Neuronal stem cell (in vitro differentiated cells): Measurements from ENCODE around the gene MISP.

Experiments
- DNase-seq: peaks from one replicate; pipeline ENCODE4 v3.0.0-alpha.2; 2013; ENCODE audit warnings: low spot score
- H2AFZ ChIP-seq: one replicate; pipeline ENCODE4 v1.6.1; 2013; ENCODE audit warnings: mild to moderate bottlenecking, low read length, inconsistent platforms
- H2AK5ac ChIP-seq: 2 replicates; pipeline ENCODE4 v1.6.1; 2013; ENCODE audit warnings: low read depth, mild to moderate bottlenecking, inconsistent platforms, low read length, moderate library complexity, mixed read lengths
- H2BK120ac ChIP-seq: 2 replicates; pipeline ENCODE4 v1.6.1; 2013; ENCODE audit warnings: low read depth, mild to moderate bottlenecking, inconsistent platforms, low read length, moderate library complexity, mixed read lengths
- H2BK12ac ChIP-seq: one replicate; pipeline ENCODE4 v1.6.1; 2013; ENCODE audit warnings: low read length, inconsistent platforms
- H2BK15ac ChIP-seq: 2 replicates; pipeline ENCODE4 v1.6.1; 2013; ENCODE audit warnings: mild to moderate bottlenecking, low read length, inconsistent platforms, mixed read lengths
- H2BK5ac ChIP-seq: one replicate; pipeline ENCODE4 v1.6.1; 2013; ENCODE audit warnings: inconsistent platforms, mild to moderate bottlenecking, low read length, moderate library complexity
- H3K14ac ChIP-seq: one replicate; pipeline ENCODE4 v1.6.1; 2013; ENCODE audit warnings: low read length, inconsistent platforms
- H3K18ac ChIP-seq: 2 replicates; pipeline ENCODE4 v1.6.1; 2013; ENCODE audit warnings: low read length, inconsistent platforms
- H3K23ac ChIP-seq: 2 replicates; pipeline ENCODE4 v1.6.1; 2013; ENCODE audit warnings: low read depth, mild to moderate bottlenecking, mixed read lengths, low read length, inconsistent platforms; ENCODE audit not compliant: poor library complexity
- H3K27ac ChIP-seq: replicated peaks from 3 replicates; pipeline ENCODE4 v1.5.1; 2013; ENCODE audit warnings: low read length, inconsistent platforms
- H3K27me3 ChIP-seq, 3 experiments: 2 replicates each; pipeline ENCODE4 v1.6.1; 2013; ENCODE audit warnings: low read length in 3 of 3, mild to moderate bottlenecking in 2 of 3, inconsistent platforms in 1 of 3, low read depth in 1 of 3, mixed read lengths in 1 of 3, moderate library complexity in 1 of 3; ENCODE audit not compliant: control insufficient read depth in 3 of 3, insufficient read depth in 3 of 3
- H3K36me3 ChIP-seq, 2 donors: replicated peaks in 1 of 2; 2 replicates each; pipeline ENCODE4 v1.6.1; 2013; ENCODE audit warnings: low read length in 2 of 2; ENCODE audit not compliant: control insufficient read depth in 2 of 2, insufficient read depth in 2 of 2
- H3K4ac ChIP-seq: 2 replicates; pipeline ENCODE4 v1.6.1; 2013; ENCODE audit warnings: inconsistent platforms, mild to moderate bottlenecking, low read length, moderate library complexity
- H3K4me1 ChIP-seq, 2 donors: 1 replicate in 1 of 2; 2 replicates in 1 of 2; pipeline ENCODE4 v1.6.1; 2013; ENCODE audit warnings: low read length in 2 of 2, low read depth in 1 of 2; ENCODE audit not compliant: control insufficient read depth in 2 of 2, insufficient read depth in 1 of 2
- H3K4me2 ChIP-seq: one replicate; pipeline ENCODE4 v1.6.1; 2013; ENCODE audit warnings: mild to moderate bottlenecking, low read length, inconsistent platforms; ENCODE audit not compliant: insufficient read depth, poor library complexity, severe bottlenecking
- H3K4me3 ChIP-seq, 2 donors: 2 replicates each; pipeline ENCODE4 v1.5.1; 2013; ENCODE audit warnings: low read length in 2 of 2, mild to moderate bottlenecking in 2 of 2, inconsistent platforms in 1 of 2, moderate library complexity in 1 of 2
- H3K79me1 ChIP-seq: one replicate; pipeline ENCODE4 v1.6.1; 2013; ENCODE audit warnings: low read depth, mild to moderate bottlenecking, inconsistent platforms, low read length, moderate library complexity
- H3K9ac ChIP-seq: one replicate; pipeline ENCODE4 v1.6.1; 2013; ENCODE audit warnings: mild to moderate bottlenecking, low read depth, low read length, inconsistent platforms; ENCODE audit not compliant: poor library complexity
- H3K9me3 ChIP-seq, 2 donors: replicated peaks in 1 of 2; 2 replicates each; pipeline versions ENCODE3 to v1.6.1; 2013; ENCODE audit warnings: low read length in 2 of 2, mild to moderate bottlenecking in 2 of 2, inconsistent platforms in 1 of 2, low read depth in 1 of 2, mixed read lengths in 1 of 2, moderate library complexity in 1 of 2; ENCODE audit not compliant: control insufficient read depth in 2 of 2, insufficient read depth in 1 of 2
- H4K8ac ChIP-seq: one replicate; pipeline ENCODE4 v1.6.1; 2013; ENCODE audit warnings: low read depth, mild to moderate bottlenecking, inconsistent platforms, low read length, moderate library complexity
- H4K91ac ChIP-seq: one replicate; pipeline ENCODE4 v1.6.1; 2013; ENCODE audit warnings: low read length, low read depth, mild to moderate bottlenecking, inconsistent platforms; ENCODE audit not compliant: poor library complexity
- WGBS, 2 donors: extraction: QIAGEN DNeasy Blood & Tissue Kit; methylation state at CpG; one replicate each; pipeline ENCODE4 v1.1.7; 2013; ENCODE audit warnings: missing lambda C conversion rate in 2 of 2, mixed read lengths in 1 of 2; ENCODE audit not compliant: insufficient read length in 2 of 2, insufficient replicate concordance in 1 of 2; ENCODE audit errors: extremely low coverage in 2 of 2; 5-methylcytosine and 5-hydroxymethylcytosine counted together

The MISP gene

DNA sequence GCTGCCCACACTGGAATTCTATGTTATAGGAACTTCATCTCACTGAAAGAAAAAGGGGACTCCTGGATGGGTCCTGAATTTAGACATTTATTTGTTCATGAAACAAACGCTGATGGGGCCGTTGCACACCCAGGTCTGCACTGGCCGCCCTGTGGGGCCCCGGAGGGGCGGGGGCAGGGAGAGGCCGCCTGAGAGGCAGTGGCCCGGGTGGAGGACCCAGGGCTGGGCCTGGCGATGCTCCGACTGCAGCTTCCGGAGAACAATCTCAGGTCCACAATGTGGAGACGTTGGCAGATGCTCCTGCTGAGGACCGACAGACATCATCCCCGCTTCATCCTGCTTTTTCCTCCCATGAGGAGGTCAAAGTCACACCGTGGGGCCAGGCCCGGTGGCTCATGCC lies 30.0 kb downstream of the MISP start:
- Histone ChIP-seq H3K36me3 (no peaks in the 10 kb centered on the region), H3K4ac (peak overlapping the region; percentile 84), H4K91ac (no peak overlapping the region), H3K9ac (peak overlapping the region; percentile 21), H3K4me3 (no peak overlapping the region), H2BK15ac (peak overlapping the region; percentile 58), H3K79me1 (peaks cover 5% of the 10 kb centered on the region), H2BK120ac (peak overlapping the region; percentile 56), H3K14ac (no peak overlapping the region), H3K9me3 (peaks cover 0 to 2% of the 10 kb centered on the region in 2 donors), H2BK5ac (peak overlapping the region; percentile 95), H3K4me2 (no peak overlapping the region), H3K23ac (peak overlapping the region; percentile 5), H3K4me1 (peaks cover 10 to 13% of the 10 kb centered on the region in 2 donors), H4K8ac (no peak overlapping the region), H2AK5ac (peak overlapping the region; percentile 96), H2BK12ac (peak overlapping the region; percentile 75), H3K27ac (no peak overlapping the region), H2AFZ (no peak overlapping the region), H3K18ac (peak overlapping the region; percentile 70), H3K27me3 (no peaks in the 10 kb centered on the region)
- WGBS, 2 donors = no CpG with 5 or more reads among the region's 15 CpGs
- no peak for DNase-seq

DNA sequence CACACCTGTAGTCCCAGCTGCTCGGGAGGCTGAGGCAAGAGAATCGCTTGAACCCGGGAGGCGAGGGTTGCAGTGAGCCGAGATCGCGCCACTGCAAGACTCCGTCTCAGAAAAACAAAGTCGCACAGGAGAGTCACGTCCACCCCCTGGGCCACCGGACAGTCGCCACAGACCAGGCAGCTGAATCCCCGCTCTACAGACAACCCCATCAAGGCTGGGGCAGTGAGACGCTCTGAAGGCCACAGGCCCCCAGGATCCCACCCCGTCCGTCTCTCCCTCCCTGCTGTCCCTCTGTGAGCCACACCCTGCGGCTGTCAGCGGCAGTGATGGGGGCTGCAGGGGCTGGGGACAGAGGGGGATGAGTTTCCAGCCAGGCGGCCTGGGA lies 30.9 kb downstream of the MISP start:
- Histone ChIP-seq H3K27me3 (no peaks in the 10 kb centered on the region), H3K4me3 (no peak overlapping the region), H2BK120ac (no peak overlapping the region), H4K8ac (no peak overlapping the region), H3K14ac (peak overlapping the region; percentile 6), H3K9ac (peak overlapping the region; percentile 75), H3K9me3 (peaks cover 0 to 2% of the 10 kb centered on the region in 2 donors), H2BK15ac (peak overlapping the region; percentile 86), H3K36me3 (no peaks in the 10 kb centered on the region), H3K27ac (peak overlapping the region; percentile 85), H3K23ac (peak overlapping the region; percentile 16), H3K18ac (peak overlapping the region; percentile 97), H2BK12ac (peak overlapping the region; percentile 35), H2BK5ac (peak overlapping the region; percentile 33), H3K4me1 (peaks cover 10 to 13% of the 10 kb centered on the region in 2 donors), H3K4me2 (peak overlapping the region; percentile 56), H2AK5ac (peak overlapping the region; percentile 89), H4K91ac (peak overlapping the region; percentile 96), H3K79me1 (peaks cover 5% of the 10 kb centered on the region), H2AFZ (peak overlapping the region; percentile 79), H3K4ac (peak overlapping the region; percentile 19)
- DNase-seq = no peak
- no CpG with 5 or more reads among the region's 19 CpGs for WGBS, 2 donors

DNA sequence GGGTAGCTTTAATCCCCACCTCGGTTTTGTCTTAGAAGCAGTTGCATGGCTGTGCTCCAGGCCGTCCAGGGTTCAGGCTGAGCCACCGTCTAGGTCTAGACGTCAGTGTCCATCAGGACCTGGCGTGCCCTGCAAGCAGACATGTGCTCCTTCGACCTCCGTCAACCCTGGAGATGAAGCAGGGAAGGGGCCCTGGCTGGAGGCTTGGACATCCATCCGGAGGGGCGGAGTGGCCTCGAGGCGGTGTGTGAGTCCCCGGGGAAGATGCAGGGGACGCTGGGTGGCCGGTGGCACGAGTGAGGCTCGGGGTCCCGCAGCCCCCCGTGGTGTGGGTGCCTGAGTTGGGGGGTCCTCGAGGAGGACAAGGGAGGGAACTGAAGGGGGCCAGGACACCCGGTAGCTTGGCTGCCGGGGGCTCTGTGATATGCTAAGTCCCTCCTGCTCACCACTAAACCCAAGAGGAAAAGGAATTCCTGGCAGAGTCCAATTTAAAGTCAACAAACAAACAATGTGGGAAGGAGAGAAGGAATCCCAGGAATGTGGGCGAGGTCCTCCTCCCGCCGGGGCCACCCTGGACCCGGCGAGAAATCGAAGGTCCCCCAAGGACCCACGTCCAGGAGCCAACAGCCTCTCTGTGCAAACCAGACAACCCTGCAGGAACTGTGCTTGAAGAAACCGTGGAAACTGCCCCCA lies 31.4 kb downstream of the MISP start:
- Histone ChIP-seq H3K9me3 (peaks cover 0 to 2% of the 10 kb centered on the region in 2 donors), H4K8ac (no peak overlapping the region), H2BK120ac (no peak overlapping the region), H3K4ac (peak overlapping the region; percentile 19), H2BK5ac (peak overlapping the region; percentile 33), H2BK15ac (peak overlapping the region; percentile 86), H3K4me3 (no peak overlapping the region), H3K4me2 (peak overlapping the region; percentile 56), H3K27me3 (no peaks in the 10 kb centered on the region), H2AK5ac (peak overlapping the region; percentile 89), H3K36me3 (no peaks in the 10 kb centered on the region), H3K79me1 (peaks cover 5% of the 10 kb centered on the region), H3K14ac (no peak overlapping the region), H3K4me1 (peaks cover 10 to 13% of the 10 kb centered on the region in 2 donors), H3K27ac (peak overlapping the region; percentile 85), H3K18ac (peak overlapping the region; percentile 97), H2AFZ (peak overlapping the region; percentile 79), H2BK12ac (peak overlapping the region; percentile 35), H4K91ac (peak overlapping the region; percentile 96), H3K9ac (peak overlapping the region; percentile 75), H3K23ac (peak overlapping the region; percentile 16)
- peak; percentile 57 for DNase-seq
- no CpG with 5 or more reads among the region's 29 CpGs for WGBS, 2 donors

DNA sequence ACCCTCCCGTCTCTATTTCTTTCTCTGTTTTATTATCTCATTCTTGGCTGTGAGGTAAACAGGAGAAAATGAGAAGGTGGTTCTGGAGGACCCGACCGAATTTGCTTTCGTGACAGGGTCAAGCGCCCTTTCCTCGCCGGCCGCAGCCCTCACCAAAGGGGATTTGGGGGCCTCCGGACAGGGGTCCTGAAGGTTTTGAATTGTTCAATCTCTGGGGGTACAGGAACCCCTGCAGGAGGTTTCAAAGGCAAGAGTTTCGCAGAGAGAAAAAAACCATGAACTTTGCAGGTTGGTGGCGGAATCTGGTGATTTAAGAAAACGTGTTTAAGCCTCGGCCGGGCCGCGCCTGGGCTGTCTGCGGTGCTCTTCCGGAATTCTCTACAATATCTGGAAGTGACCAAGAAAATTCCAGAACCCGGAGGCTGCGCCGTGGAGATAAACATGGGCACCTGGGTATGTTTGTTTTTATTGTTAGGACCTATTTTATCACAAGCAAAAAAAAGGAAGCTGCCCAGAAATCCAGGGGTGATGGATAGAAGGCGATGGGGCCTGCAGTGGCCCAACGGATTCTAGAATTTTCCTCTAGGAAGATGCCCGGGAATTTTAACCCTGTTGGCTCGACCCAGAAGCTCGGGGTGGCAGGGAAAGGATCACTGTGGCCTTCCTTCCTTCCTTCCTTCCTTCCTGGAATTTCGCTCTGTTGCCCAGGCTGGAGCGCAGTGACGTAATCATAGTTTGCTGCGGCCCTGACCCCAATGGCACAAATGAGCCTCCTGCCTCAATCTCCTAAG lies 32.2 kb downstream of the MISP start:
- WGBS, 2 donors = no CpG with 5 or more reads among the region's 30 CpGs
- H3K4me2 ChIP-seq = no peak overlapping the region
- H3K27ac ChIP-seq = peak overlapping the region; percentile 85
- no peaks in the 10 kb centered on the region for H3K36me3 ChIP-seq
- H3K9ac ChIP-seq = no peak overlapping the region
- H3K4ac ChIP-seq = no peak overlapping the region
- no peak overlapping the region for H2BK120ac ChIP-seq
- H2AFZ ChIP-seq = peak overlapping the region; percentile 79
- H2BK15ac ChIP-seq = no peak overlapping the region
- H3K79me1 ChIP-seq = peaks cover 2% of the 10 kb centered on the region
- no peak for DNase-seq
- peak overlapping the region; percentile 92 for H2AK5ac ChIP-seq
- no peak overlapping the region for H2BK12ac ChIP-seq
- H4K91ac ChIP-seq = no peak overlapping the region
- peak overlapping the region; percentile 59 for H3K18ac ChIP-seq
- no peak overlapping the region for H4K8ac ChIP-seq
- H3K14ac ChIP-seq = no peak overlapping the region
- H3K27me3 ChIP-seq = no peaks in the 10 kb centered on the region
- peaks cover 0 to 2% of the 10 kb centered on the region in 2 donors for H3K9me3 ChIP-seq
- H3K4me1 ChIP-seq = peaks cover 10 to 13% of the 10 kb centered on the region in 2 donors
- H3K23ac ChIP-seq = no peak overlapping the region
- H3K4me3 ChIP-seq = no peak overlapping the region
- H2BK5ac ChIP-seq = no peak overlapping the region
